H1 (cell line): ENCODE data around the gene EN1. TPM values are rescaled to one million over a fixed set of nuclear protein-coding genes. Genes with fewer than 3 reads are reported as not detected.

Experiments
- CTCF ChIA-PET: fragments of 300-600 bp; sonication (Branson Sonifier 250); formaldehyde crosslinking; loops from one replicate; lab custom pipeline; 2021; ENCODE audit not compliant: partially characterized antibody; lab: Charles Lee
- POLR2A ChIA-PET: fragments of 300-600 bp; sonication (Branson Sonifier 250); formaldehyde crosslinking; loops from one replicate; lab custom pipeline; 2021; ENCODE audit warnings: inconsistent platforms; ENCODE audit not compliant: partially characterized antibody; lab: Charles Lee
- DNase-seq, 2 experiments: peaks; one replicate each; pipeline versions ENCODE4 v3.0.0 to v3.0.0-alpha.2; 2010 to 2022; ENCODE audit warnings: low spot score in 2 of 2, low read depth in 1 of 2, mixed read lengths in 1 of 2
- FAIRE-seq: peaks from 2 replicates; lab custom pipeline; 2011; peaks lifted over from hg19 to GRCh38; lab: Jason Lieb, UNC
- H2AFZ ChIP-seq: 2 replicates; pipeline ENCODE4 v1.8.1; 2012; ENCODE audit warnings: low read length, inconsistent platforms
- H2AK5ac ChIP-seq: 2 replicates; pipeline ENCODE4 v1.6.1; 2013; ENCODE audit warnings: low read depth, low read length
- H2BK120ac ChIP-seq: replicated peaks from 2 replicates; pipeline ENCODE3; 2013; ENCODE audit warnings: low read depth, low read length, inconsistent platforms
- H2BK12ac ChIP-seq: 2 replicates; pipeline ENCODE4 v1.6.1; 2013; ENCODE audit warnings: low read depth, low read length
- H2BK15ac ChIP-seq: 2 replicates; pipeline ENCODE4 v1.6.1; 2013; ENCODE audit warnings: low read length
- H2BK20ac ChIP-seq: 2 replicates; pipeline ENCODE4 v1.6.1; 2013; ENCODE audit warnings: low read length
- H2BK5ac ChIP-seq: 2 replicates; pipeline ENCODE4 v1.6.1; 2013; ENCODE audit warnings: low read depth, low read length
- H3K14ac ChIP-seq: 2 replicates; pipeline ENCODE4 v1.6.1; 2013; ENCODE audit warnings: inconsistent platforms; ENCODE audit not compliant: insufficient read length
- H3K18ac ChIP-seq: 2 replicates; pipeline ENCODE4 v1.6.1; 2013; ENCODE audit warnings: low read length; ENCODE audit errors: extremely low read depth
- H3K23ac ChIP-seq: 2 replicates; pipeline ENCODE4 v1.6.1; 2013; ENCODE audit warnings: inconsistent platforms; ENCODE audit not compliant: insufficient read length
- H3K23me2 ChIP-seq: 2 replicates; pipeline ENCODE4 v1.6.1; 2013; ENCODE audit warnings: low read depth, low read length
- H3K27ac ChIP-seq: 2 replicates; pipeline ENCODE4 v1.6.1; 2011; ENCODE audit warnings: low read depth, low read length, inconsistent platforms
- H3K27me3 ChIP-seq, 4 experiments: replicated peaks in 1 of 4; 1 replicate in 1 of 4; 2 replicates in 3 of 4; pipeline versions ENCODE4 v1.6.1 to v1.8.1; 2011 to 2013; ENCODE audit warnings: low read length in 3 of 4, mild to moderate bottlenecking in 3 of 4, inconsistent platforms in 2 of 4, mixed read lengths in 2 of 4, moderate library complexity in 1 of 4; ENCODE audit not compliant: control insufficient read depth in 3 of 4, insufficient read depth in 3 of 4; ENCODE audit errors: extremely low read depth in 1 of 4
- H3K36me3 ChIP-seq, 4 experiments: 2 replicates each; pipeline versions ENCODE4 v1.6.1 to v1.8.1; 2011 to 2013; ENCODE audit warnings: mild to moderate bottlenecking in 4 of 4, low read length in 3 of 4, moderate library complexity in 2 of 4, control low read depth in 1 of 4, inconsistent platforms in 1 of 4; ENCODE audit not compliant: insufficient read depth in 4 of 4, control insufficient read depth in 2 of 4
- H3K4ac ChIP-seq: replicated peaks from 2 replicates; pipeline ENCODE3; 2013; ENCODE audit warnings: low read length, low read depth, mixed read lengths, inconsistent platforms; ENCODE audit not compliant: insufficient read length
- H3K4me1 ChIP-seq, 4 experiments: replicated peaks in 1 of 4; 1 replicate in 1 of 4; 2 replicates in 3 of 4; pipeline versions ENCODE4 v1.6.1 to v1.8.1; 2011 to 2013; ENCODE audit warnings: low read length in 3 of 4, inconsistent platforms in 2 of 4, mixed read lengths in 1 of 4; ENCODE audit not compliant: insufficient read depth in 4 of 4, control insufficient read depth in 3 of 4
- H3K4me2 ChIP-seq, 2 experiments: 2 replicates each; pipeline versions ENCODE4 v1.6.1 to v1.8.1; 2011 to 2013; ENCODE audit warnings: low read depth in 2 of 2, low read length in 2 of 2, control low read depth in 1 of 2, inconsistent platforms in 1 of 2, mild to moderate bottlenecking in 1 of 2; ENCODE audit not compliant: insufficient read depth in 1 of 2
- H3K4me3 ChIP-seq, 4 experiments: fragments of 200-600, 300-600 bp in 1 of 4; sonication (generic), shearing (Covaris generic), sonication (Bioruptor Twin) in 1 of 4; 2 replicates each; pipeline versions ENCODE4 v1.5.1 to v1.8.1; 2011 to 2016; ENCODE audit warnings: low read length in 4 of 4, low read depth in 3 of 4, control low read depth in 2 of 4, inconsistent platforms in 2 of 4, mild to moderate bottlenecking in 2 of 4, mixed read lengths in 1 of 4, moderate library complexity in 1 of 4; ENCODE audit not compliant: insufficient read depth in 2 of 4; ENCODE audit errors: extremely low read depth in 1 of 4
- H3K56ac ChIP-seq: replicated peaks from 2 replicates; pipeline ENCODE3; 2013; ENCODE audit warnings: low read depth, mild to moderate bottlenecking, mixed read lengths, low read length, inconsistent platforms; ENCODE audit not compliant: insufficient read length
- H3K79me1 ChIP-seq: 2 replicates; pipeline ENCODE4 v1.6.1; 2013; ENCODE audit warnings: low read depth, low read length, control low read depth
- H3K79me2 ChIP-seq, 2 experiments: 2 replicates each; pipeline versions ENCODE4 v1.6.1 to v1.8.1; 2012 to 2013; ENCODE audit warnings: low read length in 2 of 2, mild to moderate bottlenecking in 2 of 2, inconsistent platforms in 1 of 2; ENCODE audit not compliant: insufficient read depth in 2 of 2, control insufficient read depth in 1 of 2
- H3K9ac ChIP-seq, 4 experiments: replicated peaks in 1 of 4; 1 replicate in 1 of 4; 2 replicates in 3 of 4; pipeline versions ENCODE4 v1.6.1 to v1.8.1; 2011 to 2013; ENCODE audit warnings: low read depth in 3 of 4, low read length in 3 of 4, control low read depth in 2 of 4, mild to moderate bottlenecking in 2 of 4, moderate library complexity in 2 of 4, inconsistent platforms in 1 of 4; ENCODE audit errors: extremely low read depth in 1 of 4
- H3K9me3 ChIP-seq, 2 experiments: 2 replicates each; pipeline versions ENCODE4 v1.6.1 to v1.8.1; 2012 to 2013; ENCODE audit warnings: mild to moderate bottlenecking in 2 of 2, moderate library complexity in 2 of 2, control low read depth in 1 of 2, inconsistent platforms in 1 of 2, low read depth in 1 of 2, low read length in 1 of 2, mixed read lengths in 1 of 2; ENCODE audit not compliant: insufficient read depth in 2 of 2
- H4K20me1 ChIP-seq, 2 experiments: replicated peaks in 1 of 2; 2 replicates each; pipeline versions ENCODE3 to v1.8.1; 2011 to 2013; ENCODE audit warnings: inconsistent platforms in 2 of 2, low read length in 2 of 2, mild to moderate bottlenecking in 1 of 2; ENCODE audit not compliant: insufficient read depth in 2 of 2, control insufficient read depth in 1 of 2
- H4K5ac ChIP-seq: 2 replicates; pipeline ENCODE4 v1.6.1; 2013; ENCODE audit warnings: low read length, low read depth, mixed read lengths, inconsistent platforms; ENCODE audit not compliant: insufficient read length
- H4K8ac ChIP-seq: 2 replicates; pipeline ENCODE4 v1.8.0; 2013; ENCODE audit warnings: mild to moderate bottlenecking, moderate library complexity, low read length, inconsistent platforms; ENCODE audit not compliant: insufficient read depth; ENCODE audit errors: extremely low read depth
- H4K91ac ChIP-seq: replicated peaks from 2 replicates; pipeline ENCODE3; 2013; ENCODE audit warnings: low read length, mixed read lengths, inconsistent platforms; ENCODE audit not compliant: insufficient read length
- ASH2L ChIP-seq: fragments of 200-600, 300-600 bp; sonication (generic); IDR thresholded peaks from one replicate; pipeline ENCODE4 v1.7.1; 2017; ENCODE audit warnings: low read length
- CEBPB ChIP-seq: IDR thresholded peaks from 2 replicates; pipeline ENCODE4 v1.6.1; 2012; ENCODE audit warnings: low read depth, low read length
- CTBP2 ChIP-seq: IDR thresholded peaks from 2 replicates; pipeline ENCODE4 v1.7.0; 2011; ENCODE audit warnings: borderline replicate concordance, mild to moderate bottlenecking, moderate library complexity, mixed read lengths, low read length; ENCODE audit not compliant: insufficient read depth, insufficient read length
- E2F6 ChIP-seq: IDR thresholded peaks from 2 replicates; pipeline ENCODE4 v1.6.1; 2012; ENCODE audit warnings: inconsistent platforms
- EGR1 ChIP-seq: IDR thresholded peaks from 2 replicates; pipeline ENCODE4 v1.6.1; 2011; ENCODE audit warnings: low read depth, low read length, borderline replicate concordance
- EZH2 ChIP-seq: fragments of 200-600 bp; sonication (generic); IDR thresholded peaks from 2 replicates; pipeline ENCODE4 v1.7.1; 2012; ENCODE audit warnings: low read depth, mild to moderate bottlenecking, moderate library complexity, low read length, inconsistent platforms; ENCODE audit not compliant: severe bottlenecking
- HDAC2 ChIP-seq, 2 experiments: fragments of 300-600 bp in 1 of 2; sonication (generic) in 1 of 2; IDR thresholded peaks; 2 replicates each; pipeline ENCODE4 v1.6.1; 2011 to 2012; ENCODE audit warnings: low read depth in 2 of 2, low read length in 2 of 2, mild to moderate bottlenecking in 2 of 2, moderate library complexity in 2 of 2, borderline replicate concordance in 1 of 2, inconsistent platforms in 1 of 2
- MAX ChIP-seq: IDR thresholded peaks from 2 replicates; pipeline ENCODE4 v1.6.1; 2012; ENCODE audit warnings: inconsistent platforms
- SRF ChIP-seq: IDR thresholded peaks from 2 replicates; pipeline ENCODE4 v1.6.1; 2011; ENCODE audit warnings: mild to moderate bottlenecking, low read depth, low read length, moderate library complexity
- WGBS, 2 experiments: shearing (Covaris generic) in 1 of 2; methylation state at CpG; one replicate each; pipeline versions ENCODE4 v1.1.6 to v1.1.7; 2013 to 2015; ENCODE audit warnings: low lambda C conversion rate in 2 of 2, mixed read lengths in 2 of 2, inconsistent platforms in 1 of 2, low coverage in 1 of 2, missing lambda C conversion rate in 1 of 2; ENCODE audit not compliant: insufficient replicate concordance in 2 of 2, insufficient coverage in 1 of 2, insufficient read length in 1 of 2; ENCODE audit errors: extremely low coverage in 1 of 2, missing lambda C conversion rate in 1 of 2; 5-methylcytosine and 5-hydroxymethylcytosine counted together
- polyA plus RNA-seq, 7 experiments: library from polyadenylated mRNA; depleted of rRNA in 3 of 7; stranded (reverse) in 5 of 7; unstranded in 2 of 7; fragments of >200 nt in 5 of 7; fragments of 200-250 nt in 2 of 7; gene quantifications; 1 replicate in 5 of 7; 2 replicates in 1 of 7; 4 replicates in 1 of 7; pipeline versions ENCODE4 v1.2.1 to v1.2.3, GENCODE V29; 2011 to 2013; ENCODE audit warnings: missing spikeins in 2 of 7, mixed read lengths in 2 of 7
- total RNA-seq: library from RNA; stranded (reverse); fragmentation: NEBNext Ultra II Directional; extraction: Animal tissue kit (Norgen Biotek cat#: 25700); gene quantifications from 2 replicates; pipeline ENCODE4 v1.2.1, GENCODE V29; 2021

The EN1 gene
- total and polyA plus RNA-seq, 2 of the 8 experiments (the other 6 are each of a cell fraction or from before 2014, with no cell fraction given), result not detected

GRCh38 chr2:118842661-118843482 lies 4.6 kb downstream of the EN1 start:
- Histone ChIP-seq H2BK5ac (peak overlapping the region; percentile 2; the same call in 1 of the 2 replicates), H3K4ac (no peak overlapping the region), H3K14ac (no peak overlapping the region), H2AFZ (no peak overlapping the region; the same call in 1 of the 2 replicates), H3K4me2 (peak overlapping the region; percentile 80 to 90), H4K5ac (no peak overlapping the region), H3K23ac (no peak overlapping the region), H2BK12ac (peak overlapping the region; percentile 97; the same call in 1 of the 2 replicates), H4K91ac (peak overlapping the region; percentile 68), H2BK20ac (no peak overlapping the region; the same call in 1 of the 2 replicates), H4K8ac (no peak overlapping the region; the same call in 1 of the 2 replicates), H3K27me3 (peaks cover 91 to 99% (median 95%) of the 10 kb centered on the region in 4 experiments), H2BK15ac (peak overlapping the region; percentile 29; the same call in 1 of the 2 replicates), H3K56ac (no peak overlapping the region), H2BK120ac (no peak overlapping the region), H3K79me1 (no peaks in the 10 kb centered on the region), H3K36me3 (peaks cover 0 to 10% (median 0%) of the 10 kb centered on the region in 4 experiments; a peak in 1 of 8 replicates), H3K23me2 (peaks cover 11% of the 10 kb centered on the region), H3K4me1 (peaks cover 3 to 35% (median 26%) of the 10 kb centered on the region in 4 experiments), H3K9ac (no peak overlapping the region), H2AK5ac (no peak overlapping the region), H3K18ac (peak overlapping the region; percentile 90), H3K9me3 (no peaks in the 10 kb centered on the region), H3K79me2 (no peaks in the 10 kb centered on the region), H4K20me1 (peaks cover 20 to 21% of the 10 kb centered on the region in 2 experiments), H3K4me3 (peak overlapping the region; percentile 20 to 56 (median 31); a peak in 7 of 8 replicates), H3K27ac (no peak overlapping the region)
- DNase-seq, result no peak
- FAIRE-seq, result no peak
- 3% methylated on average over 37 of the region's 60 CpGs; no CpG with 5 or more reads in 1 of the 2 experiments for WGBS, 2 experiments
- ChIA-PET POLR2A (interaction anchor here (0.8 to 2.1 kb wide), 3 partner anchors 9 to 15 kb away, joined by 5 to 7 read pairs (median 5); no protein-coding TSS in a partner anchor), CTCF (interaction anchor here (0.5 to 8.6 kb wide), 4 partner anchors 10 to 18 kb away, joined by 3 to 84 read pairs (median 3); no protein-coding TSS in a partner anchor)
- TF ChIP-seq CEBPB (no peak), E2F6 (peak; percentile 49; the same call in 1 of the 2 replicates), EGR1 (0 out of 2 replicates have a peak, but pooled peaks have one; percentile 20), EZH2 (peak; percentile 61), SRF (no peak), ASH2L (peak; percentile 52), HDAC2 (IDR thresholded peaks at IDR 0.05; ENCODE audit: borderline replicate concordance in 1 of 2, low read depth in 2 of 2, low read length in 2 of 2) (peak in 1 of 2 experiments; percentile 22; a peak in 1 of 4 replicates), CTBP2 (peak; percentile 96), MAX (peak; percentile 58)
